Right lobe of liver (tissue), 5 donors: ENCODE data around the gene AGGF1. TPM values are rescaled to one million over a fixed set of nuclear protein-coding genes. Genes with fewer than 3 reads are reported as not detected.

Experiments used
- small RNA-seq, 2 experiments: library from RNA; depleted of rRNA; stranded (forward); fragments of <200 nt; gene quantifications; one replicate each; pipeline ENCODE3, GENCODE V24; 2016
- total RNA-seq, 6 experiments: library from RNA; depleted of rRNA in 2 of 6; stranded (reverse); fragments of >200 nt in 2 of 6; fragmentation: NEBNext Ultra II Directional in 3 of 6; extraction: Animal tissue kit (Norgen Biotek cat#: 25700) in 3 of 6; gene quantifications; one replicate each; pipeline versions ENCODE4 v1.1.0 to v1.2.4, GENCODE V29; 2016 to 2023
- donor health status: DM: no; HTN: no; CAD: no.
- donor health status: DM: no; HTN: no; CAD: no.
- donor health status: DM: no; HTN: yes; CAD: no.
- donor health status: DM: no; HTN: yes; CAD: no.

AGGF1 gene
- total RNA-seq, 6 experiments from 2014 or later = 9.1 to 15.3 (median 11.4) TPM

Small RNA genes lying within 50 kb of the gene (small RNA-seq; reads per million reads assigned to genes)
- 492 to 503 reads per million in 2 experiments for gene SNORA47

Other genes starting within 250 kb of the AGGF1 start
- 10 to 100 TPM in 4 of 6 experiments, 1 to 10 TPM in 2; 2.6 to 17.0 (median 11.6) TPM for gene F2RL1, start 211.4 kb upstream of the AGGF1 start, total RNA-seq
- under 1 TPM in 1 of 6 experiments, not detected in 5; 0.43 TPM for gene S100Z, start 180.4 kb upstream of the AGGF1 start, total RNA-seq
- 100 to 1,000 TPM in 2 of 6 experiments, 10 to 100 TPM in 4; 19.2 to 130 (median 40.6) TPM for gene CRHBP, start 77.4 kb upstream of the AGGF1 start, total RNA-seq
- 10 to 100 TPM in 3 of 6 experiments, 1 to 10 TPM in 3; 3.6 to 29.4 (median 11.0) TPM for gene ZBED3, start 56.9 kb downstream of the AGGF1 start, total RNA-seq
- gene PDE8B, start 180.3 kb downstream of the AGGF1 start, total RNA-seq = 1 to 10 TPM; 1.2 to 5.4 (median 2.4) TPM